MM.1S (cell line): ENCODE data around the gene CCDC86.

ENCODE experiments used
- EZH2 ChIP-seq: fragments of 300-600 bp; sonication (generic); optimal IDR thresholded peaks from 2 replicates; pipeline ENCODE3; 2017; ENCODE audit warnings: low read depth, mild to moderate bottlenecking, antibody characterized with exemption, low read length, mixed read lengths
- EZH2phosphoT487 ChIP-seq: fragments of 300-600 bp; sonication (generic); IDR thresholded peaks from 2 replicates; pipeline ENCODE4 v1.6.1; 2018; ENCODE audit warnings: antibody characterized with exemption, low read length
- TF ChIP-seq, protein P1 (sequence below): fragments of 300-600 bp; sonication (generic); IDR thresholded peaks from 2 replicates; pipeline ENCODE4 v1.5.1; 2016; ENCODE audit warnings: antibody characterized with exemption, low read length, mixed read lengths

DNA sequence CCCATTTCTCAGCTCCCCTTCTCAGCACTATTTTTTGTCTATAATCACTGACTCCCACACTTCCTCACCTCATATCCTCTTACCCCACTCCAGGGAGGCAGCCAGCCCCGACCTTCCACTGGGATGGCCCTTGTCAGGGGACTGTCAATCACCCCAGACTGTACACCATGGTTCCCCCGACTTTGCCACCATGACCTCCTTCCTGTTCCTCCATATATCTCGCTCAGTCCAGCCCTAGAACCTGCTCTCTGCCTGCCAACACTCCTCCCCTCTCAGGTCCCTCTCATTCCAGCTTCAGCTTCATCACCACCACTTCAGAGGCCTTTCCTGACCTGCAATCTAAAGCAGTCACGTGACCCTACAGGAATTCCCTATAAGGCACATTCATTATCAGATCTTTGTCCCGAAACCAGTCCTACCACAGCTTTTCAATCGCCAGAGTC lies 48.0 kb downstream of the CCDC86 start:
- TF ChIP-seq, protein P1, sequence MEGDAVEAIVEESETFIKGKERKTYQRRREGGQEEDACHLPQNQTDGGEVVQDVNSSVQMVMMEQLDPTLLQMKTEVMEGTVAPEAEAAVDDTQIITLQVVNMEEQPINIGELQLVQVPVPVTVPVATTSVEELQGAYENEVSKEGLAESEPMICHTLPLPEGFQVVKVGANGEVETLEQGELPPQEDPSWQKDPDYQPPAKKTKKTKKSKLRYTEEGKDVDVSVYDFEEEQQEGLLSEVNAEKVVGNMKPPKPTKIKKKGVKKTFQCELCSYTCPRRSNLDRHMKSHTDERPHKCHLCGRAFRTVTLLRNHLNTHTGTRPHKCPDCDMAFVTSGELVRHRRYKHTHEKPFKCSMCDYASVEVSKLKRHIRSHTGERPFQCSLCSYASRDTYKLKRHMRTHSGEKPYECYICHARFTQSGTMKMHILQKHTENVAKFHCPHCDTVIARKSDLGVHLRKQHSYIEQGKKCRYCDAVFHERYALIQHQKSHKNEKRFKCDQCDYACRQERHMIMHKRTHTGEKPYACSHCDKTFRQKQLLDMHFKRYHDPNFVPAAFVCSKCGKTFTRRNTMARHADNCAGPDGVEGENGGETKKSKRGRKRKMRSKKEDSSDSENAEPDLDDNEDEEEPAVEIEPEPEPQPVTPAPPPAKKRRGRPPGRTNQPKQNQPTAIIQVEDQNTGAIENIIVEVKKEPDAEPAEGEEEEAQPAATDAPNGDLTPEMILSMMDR: no peak
- TF ChIP-seq EZH2phosphoT487: no peak
- no peak for TF ChIP-seq EZH2
